Cardiac fibroblast (primary cell): Measurements from ENCODE around the gene FEM1A.

Experiments
- DNase-seq, 2 donors: peaks; one replicate each; pipeline versions ENCODE4 v3.0.0 to v3.0.0-alpha.2; 2010; ENCODE audit warnings: low read depth in 2 of 2
- H3K4me3 ChIP-seq, 2 donors: replicated peaks in 1 of 2; 1 replicate in 1 of 2; 2 replicates in 1 of 2; pipeline ENCODE4 v1.5.1; 2011; ENCODE audit warnings: low read depth in 2 of 2, low read length in 2 of 2, mild to moderate bottlenecking in 2 of 2, moderate library complexity in 1 of 2
- TF ChIP-seq, protein P1 (sequence below): IDR thresholded peaks from one replicate; pipeline ENCODE4 v1.5.1; 2011; ENCODE audit warnings: low read depth, mild to moderate bottlenecking, low read length, inconsistent platforms

Gene FEM1A

DNA sequence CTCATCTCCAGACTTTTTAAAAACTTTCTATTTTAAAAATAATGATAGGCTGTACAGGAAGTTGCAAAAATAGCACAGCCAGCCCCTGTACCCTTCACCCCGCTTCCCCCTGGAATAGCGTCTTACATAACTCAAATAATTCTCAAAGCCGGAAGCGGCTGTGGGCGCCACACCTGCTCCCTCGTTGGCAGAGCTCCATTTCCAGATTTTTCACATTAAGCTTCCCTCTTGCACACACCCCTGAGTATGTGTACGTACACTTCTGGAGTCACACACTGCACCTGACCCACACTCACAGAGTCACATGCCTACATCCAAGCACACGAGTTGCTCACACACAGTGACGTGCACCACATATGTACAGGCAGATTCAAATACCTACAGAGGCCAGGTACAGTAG, 42.9 kb upstream of the FEM1A start:
- no peak for DNase-seq
- TF ChIP-seq, protein P1, sequence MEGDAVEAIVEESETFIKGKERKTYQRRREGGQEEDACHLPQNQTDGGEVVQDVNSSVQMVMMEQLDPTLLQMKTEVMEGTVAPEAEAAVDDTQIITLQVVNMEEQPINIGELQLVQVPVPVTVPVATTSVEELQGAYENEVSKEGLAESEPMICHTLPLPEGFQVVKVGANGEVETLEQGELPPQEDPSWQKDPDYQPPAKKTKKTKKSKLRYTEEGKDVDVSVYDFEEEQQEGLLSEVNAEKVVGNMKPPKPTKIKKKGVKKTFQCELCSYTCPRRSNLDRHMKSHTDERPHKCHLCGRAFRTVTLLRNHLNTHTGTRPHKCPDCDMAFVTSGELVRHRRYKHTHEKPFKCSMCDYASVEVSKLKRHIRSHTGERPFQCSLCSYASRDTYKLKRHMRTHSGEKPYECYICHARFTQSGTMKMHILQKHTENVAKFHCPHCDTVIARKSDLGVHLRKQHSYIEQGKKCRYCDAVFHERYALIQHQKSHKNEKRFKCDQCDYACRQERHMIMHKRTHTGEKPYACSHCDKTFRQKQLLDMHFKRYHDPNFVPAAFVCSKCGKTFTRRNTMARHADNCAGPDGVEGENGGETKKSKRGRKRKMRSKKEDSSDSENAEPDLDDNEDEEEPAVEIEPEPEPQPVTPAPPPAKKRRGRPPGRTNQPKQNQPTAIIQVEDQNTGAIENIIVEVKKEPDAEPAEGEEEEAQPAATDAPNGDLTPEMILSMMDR, result no peak
- H3K4me3 ChIP-seq, result no peak overlapping the region

DNA sequence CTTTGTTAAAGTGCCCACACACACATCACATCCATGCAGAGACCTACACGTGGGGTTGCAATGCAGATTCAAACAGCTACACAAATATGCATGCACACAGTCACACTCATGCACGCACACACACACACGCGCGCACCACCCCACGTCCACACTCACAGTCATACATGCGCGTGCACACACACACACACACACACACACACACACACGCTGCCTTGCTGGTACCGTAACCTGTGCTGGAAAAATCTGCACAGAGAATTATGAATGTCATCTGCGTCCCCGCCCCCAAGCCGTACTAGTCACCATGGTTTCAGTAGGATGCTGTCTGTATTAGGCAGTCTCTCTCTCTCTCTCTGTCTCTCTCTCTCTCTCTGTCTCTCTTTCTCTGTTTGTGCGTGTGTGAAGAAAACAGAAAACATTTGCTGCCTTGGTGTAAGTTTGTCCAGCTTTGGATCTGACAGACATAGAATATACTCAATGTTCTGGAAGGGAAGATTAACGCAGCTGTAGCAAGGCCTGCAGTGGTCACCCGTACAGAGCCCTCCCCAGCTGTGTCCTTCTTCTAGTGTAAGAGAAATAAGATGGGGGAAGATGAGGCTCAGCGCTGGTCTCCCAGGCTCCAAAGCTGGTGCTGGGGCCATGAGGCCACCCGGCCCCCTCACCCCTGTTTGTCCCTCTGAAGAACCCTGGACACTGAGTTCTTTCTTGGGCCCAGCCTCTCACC, 41.5 kb upstream of the FEM1A start:
- TF ChIP-seq, protein P1, result no peak
- no peak for DNase-seq
- no peak overlapping the region for H3K4me3 ChIP-seq

DNA sequence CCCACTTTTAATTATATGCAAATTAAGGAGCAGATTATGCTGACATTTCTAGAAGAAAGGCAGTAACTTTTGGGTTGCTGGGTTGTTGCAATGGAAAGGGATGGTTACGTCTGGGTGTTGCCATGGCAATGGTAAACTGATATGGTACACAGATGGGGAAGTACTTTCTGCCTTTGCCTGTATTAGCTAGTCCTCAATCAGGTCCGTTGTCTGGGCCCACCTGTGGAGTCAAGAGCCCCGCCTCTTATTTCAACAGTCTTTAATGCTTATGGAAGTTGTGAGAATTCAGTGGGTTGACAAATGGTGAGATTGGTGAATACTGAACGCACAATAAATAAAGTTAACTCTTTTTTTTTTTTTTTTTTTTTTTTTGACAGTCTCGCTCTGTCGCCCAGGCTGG, 37.3 kb upstream of the FEM1A start:
- peak in 1 of 2 donors; percentile 22 for DNase-seq
- TF ChIP-seq, protein P1, result no peak
- H3K4me3 ChIP-seq, result no peak overlapping the region

DNA sequence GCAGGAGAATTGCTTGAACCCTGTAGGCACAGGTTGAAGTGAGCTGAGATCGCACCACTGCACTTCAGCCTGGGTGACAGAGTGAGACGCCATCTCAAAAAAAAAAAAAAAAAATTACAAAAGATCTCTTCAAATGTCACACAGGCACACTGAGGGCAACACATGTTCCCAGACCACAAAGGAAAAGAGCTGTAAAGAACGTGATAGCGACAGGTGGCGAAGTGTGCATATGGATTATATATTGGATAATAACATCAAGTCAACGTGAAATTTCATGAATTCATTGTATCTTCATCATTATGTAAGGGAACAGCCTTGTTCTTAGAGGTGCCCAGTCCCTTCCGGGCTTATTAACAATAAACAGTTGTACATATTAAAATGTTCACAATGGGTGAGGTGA, 36.1 kb upstream of the FEM1A start:
- TF ChIP-seq, protein P1, result no peak
- H3K4me3 ChIP-seq, result no peak overlapping the region
- no peak for DNase-seq

DNA sequence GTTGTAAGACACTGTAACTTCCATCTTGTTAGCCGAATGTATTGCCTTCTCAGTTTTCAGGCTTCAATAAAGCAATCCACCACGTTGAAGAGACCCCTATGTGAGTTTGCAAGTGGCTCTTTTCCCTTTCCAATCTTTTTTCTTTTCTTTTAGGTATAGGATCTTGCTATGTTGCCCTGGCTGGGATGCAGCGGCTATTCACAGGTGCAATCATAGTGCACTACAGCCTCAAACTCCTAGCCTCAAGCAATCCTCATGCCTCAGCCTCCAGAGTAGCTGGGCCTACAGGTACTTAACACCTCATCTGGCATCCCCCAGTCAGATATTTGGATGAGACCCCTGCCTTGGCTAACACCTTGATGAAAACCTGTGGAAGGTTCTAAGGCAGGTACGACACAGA, 33.5 kb upstream of the FEM1A start:
- no peak for DNase-seq
- H3K4me3 ChIP-seq, result no peak overlapping the region
- TF ChIP-seq, protein P1, result no peak

DNA sequence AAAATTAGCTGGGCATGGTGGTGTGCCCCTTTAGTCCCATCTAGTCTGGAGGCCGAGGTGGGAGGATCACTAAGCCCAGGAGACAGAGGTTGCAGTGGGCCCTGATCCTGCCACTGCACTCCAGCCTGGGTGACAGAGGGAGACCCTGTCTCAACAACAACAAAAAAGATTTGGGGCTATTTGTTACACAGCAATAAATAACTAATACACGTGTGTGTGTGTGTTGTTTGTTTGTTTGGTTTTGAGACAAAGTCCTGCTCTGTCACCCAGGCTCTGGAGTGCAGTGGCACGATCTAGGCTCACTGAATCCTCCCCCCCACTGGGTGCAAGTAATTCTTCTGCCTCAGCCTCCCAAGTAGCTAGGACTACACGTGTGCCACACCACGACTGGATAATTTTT, 32.9 kb upstream of the FEM1A start:
- no peak for DNase-seq
- TF ChIP-seq, protein P1, result no peak

More for the DNA sequence above, 32.9 kb upstream of the FEM1A start:
- H3K4me3 ChIP-seq, result no peak overlapping the region
